Keratinocyte (primary cell): ENCODE data around the gene DNAH11. TPM values are rescaled to one million over a fixed set of nuclear protein-coding genes. Genes with fewer than 3 reads are reported as not detected.

ENCODE experiments used
- DNase-seq: peaks from one replicate; pipeline ENCODE4 v3.0.0-alpha.2; 2011; ENCODE audit warnings: low read depth, missing footprints, low spot score
- FAIRE-seq: peaks from 2 replicates; lab custom pipeline; 2011; peaks lifted over from hg19 to GRCh38; lab: Jason Lieb, UNC
- H2AFZ ChIP-seq: 2 replicates; pipeline ENCODE4 v1.6.0; 2012; ENCODE audit warnings: low read length, control low read depth, inconsistent platforms; ENCODE audit not compliant: control insufficient read depth
- H3K27ac ChIP-seq: 2 replicates; pipeline ENCODE4 v1.5.1; 2011; ENCODE audit warnings: low read length; ENCODE audit not compliant: control insufficient read depth, insufficient read depth
- H3K27me3 ChIP-seq: 3 replicates; pipeline ENCODE4 v1.6.0; 2011; ENCODE audit warnings: low read length; ENCODE audit not compliant: control insufficient read depth, insufficient read depth; ENCODE audit errors: extremely low read depth
- H3K36me3 ChIP-seq, 2 experiments: 2 replicates in 1 of 2; 3 replicates in 1 of 2; pipeline ENCODE4 v1.5.1; 2011; ENCODE audit warnings: low read length in 2 of 2, mild to moderate bottlenecking in 1 of 2; ENCODE audit not compliant: control insufficient read depth in 2 of 2, insufficient read depth in 2 of 2; ENCODE audit errors: extremely low read depth in 1 of 2
- H3K4me1 ChIP-seq: 3 replicates; pipeline ENCODE4 v1.5.1; 2011; ENCODE audit warnings: low read length; ENCODE audit not compliant: control insufficient read depth, insufficient read depth; ENCODE audit errors: extremely low read depth
- H3K4me2 ChIP-seq: 3 replicates; pipeline ENCODE4 v1.6.0; 2011; ENCODE audit warnings: low read depth, low read length; ENCODE audit not compliant: control insufficient read depth, insufficient read depth; ENCODE audit errors: extremely low read depth
- H3K4me3 ChIP-seq, 3 experiments: fragments of 200-600 bp in 1 of 3; sonication (generic) in 1 of 3; 2 replicates in 2 of 3; 3 replicates in 1 of 3; pipeline ENCODE4 v1.5.1; 2011 to 2016; ENCODE audit warnings: low read length in 3 of 3, mild to moderate bottlenecking in 3 of 3, control low read depth in 2 of 3, inconsistent platforms in 1 of 3, low read depth in 1 of 3, mixed read lengths in 1 of 3, mixed run types in 1 of 3, moderate library complexity in 1 of 3; ENCODE audit not compliant: control insufficient read depth in 2 of 3, insufficient read depth in 2 of 3; ENCODE audit errors: extremely low read depth in 1 of 3
- H3K79me2 ChIP-seq: 2 replicates; pipeline ENCODE4 v1.6.0; 2012; ENCODE audit warnings: low read length; ENCODE audit not compliant: control insufficient read depth, insufficient read depth
- H3K9ac ChIP-seq: 3 replicates; pipeline ENCODE4 v1.6.0; 2011; ENCODE audit warnings: low read length; ENCODE audit not compliant: control insufficient read depth, insufficient read depth; ENCODE audit errors: extremely low read depth
- H3K9me1 ChIP-seq: 3 replicates; pipeline ENCODE4 v1.6.0; 2011; ENCODE audit warnings: low read length; ENCODE audit not compliant: control insufficient read depth, insufficient read depth; ENCODE audit errors: extremely low read depth
- H3K9me3 ChIP-seq: 2 replicates; pipeline ENCODE4 v1.5.1; 2012; ENCODE audit warnings: low read depth, low read length; ENCODE audit not compliant: control insufficient read depth
- H4K20me1 ChIP-seq: 3 replicates; pipeline ENCODE4 v1.6.0; 2011; ENCODE audit warnings: low read length; ENCODE audit not compliant: control insufficient read depth, insufficient read depth; ENCODE audit errors: extremely low read depth
- EZH2 ChIP-seq: IDR thresholded peaks from one replicate; pipeline ENCODE4 v1.6.1; 2012; ENCODE audit warnings: inconsistent platforms, mild to moderate bottlenecking, low read length, moderate library complexity
- dilution Hi-C: fragments of 300-500 bp; cut with MboI; formaldehyde crosslinking; loops from one replicate; pipeline ENCODE4 v1.7.0; 2020; ENCODE audit warnings: low sequenced_read_pairs; ENCODE audit not compliant: extremely low pct_ligation_motif_present
- polyA plus RNA-seq, 5 experiments: library from polyadenylated mRNA; depleted of rRNA in 3 of 5; stranded (reverse) in 3 of 5; stranded (forward) in 1 of 5; unstranded in 1 of 5; fragments of >200 nt; gene quantifications; 1 replicate in 1 of 5; 2 replicates in 3 of 5; 3 replicates in 1 of 5; pipeline versions ENCODE4 v1.2.1 to v1.2.3, GENCODE V29; 2011 to 2012; ENCODE audit warnings: missing spikeins in 2 of 5, low read depth in 1 of 5, low replicate concordance in 1 of 5
- TF ChIP-seq, protein P1 (sequence below), 3 experiments: IDR thresholded peaks in 1 of 3; conservative IDR thresholded peaks in 1 of 3; optimal IDR thresholded peaks in 1 of 3; 2 replicates in 2 of 3; 3 replicates in 1 of 3; pipeline versions ENCODE3 to v1.5.1; 2011; ENCODE audit warnings: low read length in 3 of 3, mild to moderate bottlenecking in 3 of 3, moderate library complexity in 2 of 3, control low read depth in 1 of 3, inconsistent platforms in 1 of 3; ENCODE audit not compliant: insufficient read depth in 2 of 3; ENCODE audit errors: extremely low read depth in 1 of 3

The DNAH11 gene
- polyA plus RNA-seq, 1 donor (not counting 4 experiments of a cell fraction or from before 2014, with no cell fraction given): 0.21 TPM

DNA sequence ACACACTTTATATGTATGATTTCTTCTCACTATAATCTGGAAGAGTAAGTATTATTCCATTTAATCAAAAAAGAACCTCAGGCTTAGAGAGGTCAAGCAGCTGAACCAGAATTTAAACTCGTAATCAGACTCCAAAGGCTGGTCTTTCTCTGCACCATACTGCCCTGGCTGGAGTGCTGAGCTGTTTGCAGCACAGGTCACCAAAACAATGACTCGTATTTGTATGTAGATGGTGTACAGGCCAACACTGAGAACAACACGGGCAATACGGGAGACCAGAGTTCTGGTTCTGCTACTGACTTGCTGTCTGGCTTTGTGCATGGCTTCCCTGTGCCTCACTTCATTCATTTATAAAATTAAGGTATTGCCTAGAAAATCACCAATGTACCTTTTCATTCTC lies 344.9 kb downstream of the DNAH11 start:
- Histone ChIP-seq H3K4me2 (no peak overlapping the region), H3K4me3 (no peak overlapping the region), H3K4me1 (peaks cover 20% of the 10 kb centered on the region), H2AFZ (no peak overlapping the region), H3K79me2 (no peaks in the 10 kb centered on the region), H4K20me1 (no peaks in the 10 kb centered on the region), H3K27ac (no peak overlapping the region), H3K9me3 (no peaks in the 10 kb centered on the region), H3K36me3 (no peaks in the 10 kb centered on the region), H3K9me1 (no peaks in the 10 kb centered on the region), H3K9ac (no peak overlapping the region), H3K27me3 (no peaks in the 10 kb centered on the region)
- dilution Hi-C loops: no loop called here
- no peak for DNase-seq
- no peak for FAIRE-seq
- TF ChIP-seq, protein P1, sequence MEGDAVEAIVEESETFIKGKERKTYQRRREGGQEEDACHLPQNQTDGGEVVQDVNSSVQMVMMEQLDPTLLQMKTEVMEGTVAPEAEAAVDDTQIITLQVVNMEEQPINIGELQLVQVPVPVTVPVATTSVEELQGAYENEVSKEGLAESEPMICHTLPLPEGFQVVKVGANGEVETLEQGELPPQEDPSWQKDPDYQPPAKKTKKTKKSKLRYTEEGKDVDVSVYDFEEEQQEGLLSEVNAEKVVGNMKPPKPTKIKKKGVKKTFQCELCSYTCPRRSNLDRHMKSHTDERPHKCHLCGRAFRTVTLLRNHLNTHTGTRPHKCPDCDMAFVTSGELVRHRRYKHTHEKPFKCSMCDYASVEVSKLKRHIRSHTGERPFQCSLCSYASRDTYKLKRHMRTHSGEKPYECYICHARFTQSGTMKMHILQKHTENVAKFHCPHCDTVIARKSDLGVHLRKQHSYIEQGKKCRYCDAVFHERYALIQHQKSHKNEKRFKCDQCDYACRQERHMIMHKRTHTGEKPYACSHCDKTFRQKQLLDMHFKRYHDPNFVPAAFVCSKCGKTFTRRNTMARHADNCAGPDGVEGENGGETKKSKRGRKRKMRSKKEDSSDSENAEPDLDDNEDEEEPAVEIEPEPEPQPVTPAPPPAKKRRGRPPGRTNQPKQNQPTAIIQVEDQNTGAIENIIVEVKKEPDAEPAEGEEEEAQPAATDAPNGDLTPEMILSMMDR (optimal IDR thresholded peaks at IDR 0.05 in 1 of 3, IDR thresholded peaks at IDR 0.05 in 1 of 3, conservative IDR thresholded peaks at IDR 0.05 in 1 of 3; ENCODE audit: extremely low read depth in 1 of 3, insufficient read depth in 2 of 3, low read length in 3 of 3): no peak
- no peak for TF ChIP-seq EZH2

DNA sequence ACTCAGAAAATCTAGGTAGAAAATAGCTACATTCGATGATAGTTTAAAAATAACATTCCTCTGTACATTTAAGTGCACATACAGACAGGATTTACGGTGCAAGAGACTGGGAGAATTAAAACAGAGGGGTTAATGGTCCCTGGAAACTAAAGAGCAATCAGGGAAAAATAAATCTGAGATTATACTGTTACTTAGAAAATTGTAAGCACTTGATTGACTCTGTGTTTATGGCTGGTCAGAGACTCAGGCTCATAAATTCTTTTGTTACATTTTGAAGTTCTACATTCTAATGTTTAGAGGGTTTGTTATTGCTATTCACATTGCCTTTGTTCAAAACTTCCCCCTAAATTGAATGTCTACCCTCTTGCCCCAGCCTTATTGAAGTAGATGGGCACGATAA lies 348.5 kb downstream of the DNAH11 start:
- DNase-seq (no peak), FAIRE-seq (no peak)
- Histone ChIP-seq H3K4me1 (no peaks in the 10 kb centered on the region), H2AFZ (no peak overlapping the region), H3K9me1 (no peaks in the 10 kb centered on the region), H3K9me3 (no peaks in the 10 kb centered on the region), H3K36me3 (no peaks in the 10 kb centered on the region), H3K27ac (no peak overlapping the region), H3K27me3 (no peaks in the 10 kb centered on the region), H3K79me2 (no peaks in the 10 kb centered on the region), H4K20me1 (no peaks in the 10 kb centered on the region), H3K4me2 (no peak overlapping the region), H3K9ac (no peak overlapping the region), H3K4me3 (no peak overlapping the region)
- TF ChIP-seq EZH2: no peak
- TF ChIP-seq, protein P1 (optimal IDR thresholded peaks at IDR 0.05 in 1 of 3, IDR thresholded peaks at IDR 0.05 in 1 of 3, conservative IDR thresholded peaks at IDR 0.05 in 1 of 3; ENCODE audit: extremely low read depth in 1 of 3, insufficient read depth in 2 of 3, low read length in 3 of 3): no peak
- dilution Hi-C loops: no loop called here
